GM19324 (cell line): ENCODE measurements around the gene PLD5.
A peak's percentile ranks its signal among the peaks of the same experiment; 100 is the strongest.
"Not testable (repeated sequence)": the region's sequence is repeated elsewhere in the genome, so short reads cannot be mapped to it uniquely, and the experiment has no call there.

Experiments used
- ATAC-seq: cut with Tn5 transposase; IDR thresholded peaks from one replicate; pipeline ENCODE4 v1.9.1; 2021; ENCODE audit warnings: mild to moderate bottlenecking, moderate library complexity; ENCODE audit not compliant: unreplicated experiment, low FRiP score

The PLD5 gene

GRCh38 chr1:242086706-242087105 is 437.8 kb downstream of the PLD5 start:
- ATAC-seq: no peak

GRCh38 chr1:242086093-242086492 is 438.4 kb downstream of the PLD5 start:
- no peak for ATAC-seq

- ATAC-seq: no peak
Measured at GRCh38 chr1:242083742-242084141, 440.8 kb downstream of the PLD5 start.

- no peak for ATAC-seq
Measured at GRCh38 chr1:242081446-242081845, 443.1 kb downstream of the PLD5 start.

- ATAC-seq: no peak
Measured at GRCh38 chr1:242065813-242066212, 458.7 kb downstream of the PLD5 start.

- no peak for ATAC-seq
Measured at GRCh38 chr1:242062271-242062670, 462.2 kb downstream of the PLD5 start.

GRCh38 chr1:242059976-242060375 is 464.5 kb downstream of the PLD5 start:
- ATAC-seq: no peak

- ATAC-seq: peak; percentile 72
Measured at GRCh38 chr1:242058582-242058981, 465.9 kb downstream of the PLD5 start.

GRCh38 chr1:242058181-242058580 is 466.3 kb downstream of the PLD5 start:
- ATAC-seq: not testable (repeated sequence)

GRCh38 chr1:242057745-242058115 is 466.8 kb downstream of the PLD5 start:
- no peak for ATAC-seq

- no peak for ATAC-seq
Measured at GRCh38 chr1:242056988-242057744, 467.3 kb downstream of the PLD5 start.

- ATAC-seq: no peak
Measured at GRCh38 chr1:242055749-242056320, 468.7 kb downstream of the PLD5 start.

- ATAC-seq: no peak
Measured at GRCh38 chr1:242043165-242043564, 481.3 kb downstream of the PLD5 start.

GRCh38 chr1:242034392-242034791 is 490.1 kb downstream of the PLD5 start:
- no peak for ATAC-seq

GRCh38 chr1:242033447-242033846 is 491.1 kb downstream of the PLD5 start:
- ATAC-seq: no peak
